Measurements from ENCODE around the gene LTB. TPM values are rescaled to one million over a fixed set of nuclear protein-coding genes. Genes with fewer than 3 reads are reported as not detected.

LTB gene
- total and polyA plus RNA-seq, 2 of the 4 experiments (the other 2 are of a cell fraction), result not detected

- ChIA-PET POLR2A (ENCODE audit: unreplicated experiment) (interaction anchor here (1.0 kb wide), 1 partner anchor 34 kb away, joined by 3 read pairs; the partner anchor contains the start of gene NFKBIL1), CTCF (interaction anchor here (0.6 to 1.4 kb wide), 9 partner anchors 8 to 31 kb away, joined by 3 to 6 read pairs (median 3); no protein-coding TSS in a partner anchor)
- DNase-seq (peak; percentile 71), ATAC-seq (ENCODE audit: low read depth) (peak; percentile 99)
- peak overlapping the region; percentile 69 for H2AK9ac ChIP-seq (replicated peaks; ENCODE audit: low read depth, low read length, poor library complexity)
- in situ Hi-C loops (cut with MboI; ENCODE audit: low sequenced_read_pairs) (no loop called here), intact Hi-C loops (cut with micrococcal nuclease) (loop anchor here (2.0 to 5.0 kb wide), 2 partner anchors 18 to 34 kb away; partner anchors contain the start of genes ATP6V1G2 and NFKBIL1), dilution Hi-C loops (cut with HindIII; ENCODE audit: low sequenced_read_pairs, unreplicated experiment) (no loop called here)
- peak overlapping the region; percentile 83 for H3K4ac ChIP-seq (ENCODE audit: low read depth, low read length)
- H3K27ac ChIP-seq (ENCODE audit: insufficient read depth, low read length), result peak overlapping the region; percentile 58; the same call in 1 of the 2 replicates
- peak overlapping the region; percentile 59; the same call in 1 of the 2 replicates for H2BK120ac ChIP-seq (ENCODE audit: low read depth, low read length)
- BruUV-seq (replicated peaks), result no TSS peak
- peak overlapping the region; percentile 33; the same call in 1 of the 2 replicates for H3K18ac ChIP-seq (ENCODE audit: low read depth, low read length)
- H2BK15ac ChIP-seq (ENCODE audit: low read depth, low read length), result no peak overlapping the region
- no peak overlapping the region for H2BK5ac ChIP-seq (ENCODE audit: low read depth, low read length, poor library complexity, severe bottlenecking)
- 1% methylated on average over 51 of the region's 62 CpGs; no CpG with 5 or more reads in 1 of the 2 experiments for WGBS, 2 experiments (ENCODE audit: extremely low coverage in 2 of 2, insufficient read length in 1 of 2)
- no peak overlapping the region for H2BK20ac ChIP-seq (ENCODE audit: low read depth, low read length)
- H3K9me3 ChIP-seq (ENCODE audit: control insufficient read depth, insufficient read depth, low read length), result no peaks in the 10 kb centered on the region
- H3K9me1 ChIP-seq (ENCODE audit: insufficient read depth, low read length), result no peaks in the 10 kb centered on the region; the same call in 1 of the 2 replicates
- no peaks in the 10 kb centered on the region for H4K20me1 ChIP-seq (ENCODE audit: insufficient read depth, low read length)
- H4K5ac ChIP-seq (ENCODE audit: low read depth, low read length), result peak overlapping the region; percentile 62
- H2AFZ ChIP-seq (replicated peaks; ENCODE audit: low read length, poor library complexity), result peak overlapping the region; percentile 98
- TF ChIP-seq RAD21 (IDR thresholded peaks at IDR 0.05; ENCODE audit: low read length), result peak; percentile 60
- TF ChIP-seq MAZ (IDR thresholded peaks at IDR 0.05; ENCODE audit: borderline replicate concordance, low read depth, low read length), result peak; percentile 69; the same call in 1 of the 2 replicates
- TF ChIP-seq CTCF (conservative IDR thresholded peaks at IDR 0.05; ENCODE audit: low read depth, low read length), result peak; percentile 93
- peak; percentile 60 for TF ChIP-seq SMC3 (IDR thresholded peaks at IDR 0.05; ENCODE audit: low read depth, low read length)
- TF ChIP-seq MXI1 (IDR thresholded peaks at IDR 0.05; ENCODE audit: borderline replicate concordance, low read depth, low read length), result no peak
- no peak for TF ChIP-seq MAFK (IDR thresholded peaks at IDR 0.05; ENCODE audit: low read depth, low read length)
- no peak overlapping the region; the same call in 1 of the 2 replicates for H2AK5ac ChIP-seq (ENCODE audit: low read depth, low read length)
- no peaks in the 10 kb centered on the region for H3K36me3 ChIP-seq (ENCODE audit: control insufficient read depth, insufficient read depth, low read length)
- peak overlapping the region; percentile 52; the same call in 1 of the 2 replicates for H3K56ac ChIP-seq (ENCODE audit: extremely low read depth, insufficient read depth, low read length)
- H3K9ac ChIP-seq (ENCODE audit: low read depth, low read length), result peak overlapping the region; percentile 77
- peak overlapping the region; percentile 51 to 93 for H4K8ac ChIP-seq (ENCODE audit: low read depth in 2 of 2, low read length in 2 of 2)
- no peaks in the 10 kb centered on the region for H3K79me1 ChIP-seq (ENCODE audit: low read depth in 1 of 2, low read length in 2 of 2)
- peak overlapping the region; percentile 48; the same call in 1 of the 2 replicates for H4K91ac ChIP-seq (ENCODE audit: insufficient read depth, low read depth, low read length)
- peaks cover 4% of the 10 kb centered on the region; the same call in 1 of the 2 replicates for H3K4me1 ChIP-seq (ENCODE audit: control insufficient read depth, insufficient read depth, low read length)
- H3K14ac ChIP-seq (replicated peaks; ENCODE audit: low read depth, low read length), result peak overlapping the region; percentile 95
- peaks cover 12% of the 10 kb centered on the region for H3K27me3 ChIP-seq (ENCODE audit: control insufficient read depth, insufficient read depth, low read length)
- H3K4me2 ChIP-seq (ENCODE audit: low read depth, low read length), result peak overlapping the region; percentile 76
- peak overlapping the region; percentile 82 for H3K4me3 ChIP-seq (ENCODE audit: insufficient read depth, low read depth, low read length)
- H3K23ac ChIP-seq (ENCODE audit: low read depth, low read length), result peak overlapping the region; percentile 86
These were observed 1.3 kb downstream of the LTB start for GRCh38 chr6:31580807-31581433.
